ENCODE results near the gene PIK3C3. TPM values are rescaled to one million over a fixed set of nuclear protein-coding genes. Genes with fewer than 3 reads are reported as not detected.

Gene PIK3C3
- total RNA-seq, 1 donor from 2014 or later = 24.1 TPM

GRCh38 chr18:42069036-42069435 is 114.0 kb downstream of the PIK3C3 start:
- Histone ChIP-seq H3K4me3 (no peak overlapping the region), H3K4me1 (no peaks in the 10 kb centered on the region), H3K27ac (no peak overlapping the region), H3K36me3 (peaks cover 0 to 24% of the 10 kb centered on the region in 2 donors), H3K9me3 (no peaks in the 10 kb centered on the region), H3K27me3 (no peaks in the 10 kb centered on the region)
- intact Hi-C loops (cut with DNase I) = no loop called here
- TF ChIP-seq POLR2AphosphoS5 (IDR thresholded peaks at IDR 0.05; ENCODE audit: insufficient read depth in 1 of 2, low read depth in 1 of 2) = no peak
- no peak for DNase-seq (ENCODE audit: extremely low spot score in 2 of 2)

DNA sequence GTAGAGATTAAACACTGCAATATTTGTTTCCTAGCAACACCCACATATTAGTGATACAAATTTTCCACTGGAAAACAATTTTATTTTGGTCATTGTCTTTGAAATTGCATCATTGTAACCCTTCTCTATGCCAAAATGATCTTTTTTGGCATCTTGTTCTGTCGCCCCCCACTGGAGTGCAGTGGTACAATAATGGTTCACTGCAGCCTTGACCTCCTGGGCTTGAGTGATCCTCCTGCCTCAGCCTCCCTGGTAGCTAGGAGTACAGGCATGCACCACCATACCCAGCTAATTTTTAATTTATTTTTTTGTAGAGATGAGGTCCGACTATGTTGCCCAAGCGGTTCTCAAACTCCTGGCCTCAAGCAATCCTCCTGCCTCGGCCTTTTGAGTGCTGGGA is 117.4 kb downstream of the PIK3C3 start:
- TF ChIP-seq POLR2A (IDR thresholded peaks at IDR 0.05) = no peak
- no peak for TF ChIP-seq POLR2AphosphoS5 (IDR thresholded peaks at IDR 0.05; ENCODE audit: insufficient read depth in 1 of 2, low read depth in 1 of 2)
- no peak for TF ChIP-seq CTCF (IDR thresholded peaks at IDR 0.05)
- DNase-seq (ENCODE audit: extremely low spot score in 2 of 2) = no peak
- Histone ChIP-seq H3K4me1 (no peaks in the 10 kb centered on the region), H3K27me3 (no peaks in the 10 kb centered on the region), H3K4me3 (no peak overlapping the region), H3K36me3 (peaks cover 0 to 15% of the 10 kb centered on the region in 2 donors), H3K27ac (no peak overlapping the region), H3K9me3 (no peaks in the 10 kb centered on the region)
- intact Hi-C loops (cut with DNase I) = no loop called here

- no peak for DNase-seq (ENCODE audit: extremely low spot score in 2 of 2)
- TF ChIP-seq CTCF (IDR thresholded peaks at IDR 0.05) (no peak), POLR2AphosphoS5 (IDR thresholded peaks at IDR 0.05; ENCODE audit: insufficient read depth in 1 of 2, low read depth in 1 of 2) (no peak), POLR2A (IDR thresholded peaks at IDR 0.05) (no peak)
- no peaks in the 10 kb centered on the region for H3K9me3 ChIP-seq
- no peak overlapping the region for H3K27ac ChIP-seq
- no peaks in the 10 kb centered on the region for H3K4me1 ChIP-seq
- no peak overlapping the region for H3K4me3 ChIP-seq
- no peaks in the 10 kb centered on the region for H3K27me3 ChIP-seq
- intact Hi-C loops (cut with DNase I) = no loop called here
- H3K36me3 ChIP-seq = peaks cover 0 to 12% of the 10 kb centered on the region in 2 donors
Observed at GRCh38 chr18:42074704-42075103, 119.7 kb downstream of the PIK3C3 start.

DNA sequence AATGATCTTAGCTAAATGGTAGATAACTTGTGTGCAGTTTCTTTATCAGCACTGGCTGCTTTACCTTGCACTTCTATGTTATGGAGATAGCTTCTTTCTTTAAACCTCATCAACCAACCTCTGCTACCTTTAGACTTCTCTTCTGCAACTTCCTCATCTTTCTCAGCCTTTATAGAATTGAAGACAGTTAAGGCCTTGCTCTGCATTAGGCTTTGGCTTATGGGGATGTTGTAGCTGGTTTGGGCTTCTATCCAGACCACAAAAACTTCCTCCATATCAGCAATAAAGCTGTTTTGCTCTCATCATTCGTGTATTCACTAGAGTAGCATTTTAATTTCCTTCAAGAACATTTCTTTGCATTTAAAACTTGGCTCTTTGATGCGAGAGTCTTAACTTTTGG is 123.7 kb downstream of the PIK3C3 start:
- peaks cover 0 to 13% of the 10 kb centered on the region in 2 donors for H3K36me3 ChIP-seq

DNA sequence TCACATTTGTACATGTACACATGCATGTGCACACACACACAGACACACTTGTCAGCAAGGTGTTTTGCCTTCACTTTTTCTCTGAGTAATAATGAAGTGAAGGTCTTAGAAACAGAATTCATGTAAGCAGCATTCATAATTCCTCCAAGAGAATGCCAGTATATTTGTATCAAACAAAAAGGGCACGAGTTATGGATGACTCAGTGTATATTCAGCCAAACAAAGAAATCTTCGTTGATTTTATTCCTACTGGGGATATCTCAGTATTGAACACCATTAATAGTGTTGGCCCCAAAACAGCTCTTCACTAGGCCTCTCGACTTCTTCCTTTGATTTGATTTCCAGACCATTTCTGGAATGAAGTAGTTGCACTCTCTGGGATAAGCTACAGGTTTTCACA is 125.3 kb downstream of the PIK3C3 start:
- no peak for TF ChIP-seq CTCF (IDR thresholded peaks at IDR 0.05)
- TF ChIP-seq POLR2AphosphoS5 (IDR thresholded peaks at IDR 0.05; ENCODE audit: insufficient read depth in 1 of 2, low read depth in 1 of 2) = no peak
- no peak for TF ChIP-seq POLR2A (IDR thresholded peaks at IDR 0.05)
- Histone ChIP-seq H3K27ac (no peak overlapping the region), H3K9me3 (no peaks in the 10 kb centered on the region), H3K27me3 (no peaks in the 10 kb centered on the region), H3K4me1 (no peaks in the 10 kb centered on the region), H3K36me3 (peaks cover 0 to 13% of the 10 kb centered on the region in 2 donors), H3K4me3 (no peak overlapping the region)
- DNase-seq (ENCODE audit: extremely low spot score in 2 of 2) = no peak
- intact Hi-C loops (cut with DNase I) = no loop called here

More for the DNA sequence above, 123.7 kb downstream of the PIK3C3 start:
- Histone ChIP-seq H3K4me1 (no peaks in the 10 kb centered on the region), H3K27me3 (no peaks in the 10 kb centered on the region), H3K9me3 (no peaks in the 10 kb centered on the region), H3K27ac (no peak overlapping the region), H3K4me3 (no peak overlapping the region)
- TF ChIP-seq POLR2AphosphoS5 (IDR thresholded peaks at IDR 0.05; ENCODE audit: insufficient read depth in 1 of 2, low read depth in 1 of 2) (no peak), CTCF (IDR thresholded peaks at IDR 0.05) (no peak), POLR2A (IDR thresholded peaks at IDR 0.05) (no peak)
- DNase-seq (ENCODE audit: extremely low spot score in 2 of 2) = no peak
- intact Hi-C loops (cut with DNase I) = no loop called here
